Right ventricle myocardium inferior (tissue), 1 donor: ENCODE measurements around the gene ZC3H15. TPM values are rescaled to one million over a fixed set of nuclear protein-coding genes. Genes with fewer than 3 reads are reported as not detected.
"Not testable (repeated sequence)": the region's sequence is repeated elsewhere in the genome, so short reads cannot be mapped to it uniquely, and the experiment has no call there.

Source experiments
- ATAC-seq: fragments of 200-7000 bp; cut with Tn5 transposase; one replicate; pipeline ENCODE4 v1.9.1; 2020; ENCODE audit warnings: mild to moderate bottlenecking, moderate library complexity
- DNase-seq: peaks from one replicate; pipeline ENCODE4 v3.0.0; 2021; ENCODE audit errors: missing footprints
- intact Hi-C: fragments of 100-400 bp; cut with DNase I; formaldehyde crosslinking; loops from one replicate; pipeline ENCODE4 v1.11.0; 2022
- total RNA-seq: library from RNA; stranded (reverse); fragmentation: NEBNext Ultra II Directional; extraction: Animal tissue kit (Norgen Biotek cat#: 25700); gene quantifications from one replicate; pipeline ENCODE4 v1.2.1, GENCODE V29; 2021
- donor health status: DM: no; HTN: yes; CAD: no; lungs with severe emphysema.

Gene ZC3H15
- total RNA-seq, 1 donor from 2014 or later: 27.2 TPM

DNA sequence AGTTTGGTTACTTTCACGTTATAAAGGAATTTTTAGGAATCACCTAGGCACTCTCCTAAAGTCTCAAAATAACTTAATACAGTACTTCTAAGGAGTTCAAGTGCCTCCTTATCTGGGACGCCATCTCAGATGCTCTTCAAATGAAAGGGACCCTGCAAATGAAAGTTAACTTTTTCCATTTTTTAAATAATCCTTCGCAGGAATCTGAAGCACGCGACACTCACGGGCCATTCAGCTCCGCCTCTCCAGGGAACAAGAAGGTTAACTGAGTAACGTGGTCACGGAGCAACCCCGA lies 537 bp upstream of the ZC3H15 start:
- intact Hi-C loops: loop anchor here (5.0 kb wide), 1 partner anchor 102 kb away; no protein-coding TSS in a partner anchor
- DNase-seq (no peak), ATAC-seq (no peak)

DNA sequence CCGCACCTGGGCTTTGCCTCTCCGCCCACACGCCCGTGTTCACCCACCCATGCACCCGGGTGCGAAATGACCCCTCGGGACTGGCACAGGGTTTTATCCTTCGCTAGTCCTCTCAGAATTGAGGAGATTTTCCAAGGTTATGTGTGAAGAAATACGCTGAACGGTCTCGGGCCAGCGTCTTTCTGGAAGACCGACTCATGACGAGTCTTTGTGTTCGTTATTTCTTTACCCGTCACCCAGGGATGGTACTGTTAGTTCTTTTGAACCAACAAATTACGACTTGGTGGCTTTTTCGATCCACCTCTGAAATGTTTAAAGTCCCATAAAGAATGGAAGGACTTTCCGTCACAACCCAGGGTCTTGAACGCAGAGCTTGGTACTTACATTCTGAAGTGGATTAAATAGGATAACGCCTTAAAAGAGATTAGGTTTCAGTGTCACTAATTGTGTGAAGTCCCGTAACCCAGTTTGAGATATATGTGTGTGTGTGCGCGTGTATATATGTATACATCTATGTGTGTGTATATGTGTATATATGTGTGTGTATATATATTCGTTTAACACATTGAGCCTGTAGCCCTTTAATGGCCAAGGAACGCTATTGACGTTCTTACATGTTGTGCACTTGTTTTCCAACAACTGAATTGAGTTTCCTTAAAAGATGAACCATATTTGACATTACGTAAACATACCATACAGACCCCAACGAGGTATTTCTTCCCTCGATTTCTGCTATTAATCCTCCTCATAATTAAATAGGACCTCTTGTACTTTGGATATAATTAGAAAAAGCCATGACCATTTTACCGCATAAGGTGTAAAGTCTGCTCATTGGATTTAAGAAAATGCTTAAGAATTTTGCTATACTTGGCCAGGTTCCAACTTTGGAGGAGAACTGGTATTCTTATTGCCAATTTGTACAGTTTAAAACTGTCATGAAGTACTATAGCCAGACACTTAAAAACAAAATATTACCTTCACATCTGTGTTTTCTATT lies 889 bp downstream of the ZC3H15 start:
- no peak for DNase-seq
- ATAC-seq: no peak
- intact Hi-C loops: loop anchor here (5.0 kb wide), 1 partner anchor 100 kb away; no protein-coding TSS in a partner anchor

DNA sequence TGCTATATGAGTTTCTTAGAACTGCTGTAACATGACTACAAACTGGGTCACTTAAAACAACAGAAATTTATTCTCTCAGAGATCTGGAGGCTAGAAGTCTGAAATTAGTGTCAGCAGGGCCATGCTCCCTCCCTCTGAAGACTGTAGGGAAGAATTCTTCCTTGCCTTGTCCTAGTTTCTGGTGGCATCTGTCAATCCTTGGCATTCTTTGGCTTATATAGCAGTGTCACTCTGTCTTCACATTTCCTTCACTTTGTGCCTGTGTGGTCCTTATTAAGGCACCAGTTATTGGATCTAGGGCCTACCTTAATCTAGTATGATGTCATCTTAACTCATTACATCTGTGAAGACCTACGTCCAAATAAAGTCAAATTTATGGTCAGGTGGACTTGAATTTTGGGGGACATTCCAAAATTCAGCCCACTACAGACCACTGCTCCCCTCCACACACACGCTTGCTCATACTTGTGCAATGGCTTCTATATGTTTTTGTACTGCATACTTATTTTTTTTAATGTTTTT lies 7.6 kb downstream of the ZC3H15 start:
- DNase-seq (no peak), ATAC-seq (no peak)
- intact Hi-C loops: no loop called here

DNA sequence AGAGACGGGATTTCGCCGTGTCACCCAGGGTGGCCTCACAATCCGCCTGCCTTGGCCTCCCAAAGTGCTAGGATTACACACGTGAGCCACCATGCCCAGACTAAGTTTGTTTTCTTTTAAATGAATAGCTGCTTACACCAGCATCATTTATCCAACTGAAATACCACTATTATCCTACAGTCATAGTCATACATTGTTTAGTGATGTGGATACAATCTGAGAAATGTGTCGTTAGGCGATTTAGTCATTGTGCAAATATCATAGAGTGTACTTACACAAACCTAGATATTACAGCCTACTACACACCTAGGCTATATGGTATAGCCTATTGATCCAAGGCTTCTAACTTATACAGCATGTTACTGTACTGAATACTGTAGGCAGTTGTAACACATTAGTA lies 10.3 kb downstream of the ZC3H15 start:
- ATAC-seq (no peak), DNase-seq (no peak)
- intact Hi-C loops: no loop called here

DNA sequence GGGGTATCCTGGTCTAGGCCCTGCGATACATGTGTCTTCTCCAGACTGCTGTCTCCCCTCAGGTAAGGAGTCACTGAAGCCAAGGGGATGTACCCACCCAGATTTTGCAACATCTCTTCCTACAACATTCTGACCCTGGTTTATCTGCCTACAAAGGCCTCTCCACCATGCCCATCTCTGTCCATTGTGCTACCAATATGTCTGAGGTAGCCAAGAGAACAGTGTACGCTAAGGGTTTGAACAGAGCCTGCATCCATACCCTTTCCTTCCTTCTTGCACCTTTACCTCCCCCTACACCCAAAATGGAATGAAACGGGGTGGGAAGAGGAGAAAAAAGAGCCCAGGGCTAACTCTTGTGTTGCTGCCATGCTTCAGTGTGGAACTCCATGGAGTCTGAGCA lies 11.9 kb downstream of the ZC3H15 start:
- ATAC-seq: no peak
- intact Hi-C loops: no loop called here
- DNase-seq: no peak

DNA sequence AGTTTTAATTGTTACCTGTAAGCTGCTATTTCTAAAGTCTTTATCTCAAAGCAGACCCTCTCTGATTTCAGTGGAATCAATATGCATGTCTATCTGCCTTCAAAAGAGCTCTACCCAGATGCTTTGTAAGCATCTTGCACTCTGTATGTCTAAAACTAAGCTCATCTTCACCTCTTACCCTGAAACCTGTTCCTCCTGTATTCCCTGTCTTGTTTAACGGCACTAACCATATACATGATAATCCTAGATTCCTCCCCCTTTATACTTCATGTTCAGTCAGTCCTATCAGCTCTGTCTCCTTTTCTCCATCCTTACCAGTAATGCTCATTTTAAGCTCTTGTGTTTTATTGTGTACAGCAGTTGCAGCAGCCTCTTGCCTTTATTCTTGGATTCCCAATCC lies 12.8 kb downstream of the ZC3H15 start:
- no peak for ATAC-seq
- intact Hi-C loops: no loop called here

DNA sequence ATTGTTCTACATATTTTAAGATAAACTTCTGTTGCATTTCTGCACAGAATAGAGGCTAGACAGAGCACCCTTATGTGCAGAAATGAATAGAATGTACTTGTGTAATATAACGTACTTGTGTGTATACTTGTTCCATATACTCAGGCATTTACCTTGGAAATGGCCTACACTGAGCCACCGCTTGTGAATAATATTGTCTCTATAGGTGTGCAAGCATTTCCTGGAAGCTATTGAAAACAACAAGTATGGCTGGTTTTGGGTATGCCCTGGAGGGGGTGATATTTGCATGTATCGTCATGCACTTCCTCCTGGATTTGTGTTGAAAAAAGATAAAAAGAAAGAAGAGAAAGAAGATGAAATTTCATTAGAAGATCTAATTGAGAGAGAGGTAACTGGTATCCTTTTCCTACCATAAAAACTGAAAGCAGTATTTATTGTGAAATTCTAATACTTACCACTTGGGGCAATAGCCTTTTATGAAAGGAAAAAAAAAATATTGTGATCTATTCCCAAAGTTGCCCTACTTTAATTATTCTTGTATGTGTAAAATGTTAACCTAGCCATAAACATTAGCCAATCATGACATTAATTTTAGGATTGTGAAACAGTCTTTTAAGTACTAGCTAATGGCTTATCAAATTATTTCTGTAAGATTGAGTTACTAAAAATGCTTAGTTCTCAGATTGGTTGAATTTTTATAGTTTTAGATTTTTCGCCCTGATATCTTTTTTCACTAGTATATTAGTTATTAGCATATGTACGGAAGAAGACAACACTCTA lies 18.0 kb downstream of the ZC3H15 start:
- DNase-seq (no peak), ATAC-seq (no peak)
- intact Hi-C loops: loop anchor here (1.0 kb wide), 1 partner anchor 138 kb away; no protein-coding TSS in a partner anchor

More for the DNA sequence above, 12.8 kb downstream of the ZC3H15 start:
- DNase-seq: no peak

DNA sequence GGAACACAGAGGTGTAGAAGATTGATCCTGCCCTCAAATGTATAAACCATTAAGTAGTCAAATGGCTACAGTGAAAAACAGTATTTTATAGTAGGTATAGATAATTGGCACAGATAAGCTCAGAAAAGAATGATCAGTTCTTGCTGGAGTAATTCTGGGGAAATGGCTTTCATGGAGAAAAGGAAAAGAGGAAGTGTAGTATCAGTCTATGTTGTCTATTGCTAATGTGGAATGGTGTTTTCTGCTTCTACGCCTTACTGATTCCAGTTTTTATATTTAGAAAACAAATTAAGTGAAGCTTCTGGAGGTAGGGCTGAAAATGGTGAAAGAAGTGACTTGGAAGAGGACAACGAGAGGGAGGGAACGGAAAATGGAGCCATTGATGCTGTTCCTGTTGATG lies 22.2 kb downstream of the ZC3H15 start:
- ATAC-seq (no peak), DNase-seq (no peak)
- intact Hi-C loops: no loop called here

DNA sequence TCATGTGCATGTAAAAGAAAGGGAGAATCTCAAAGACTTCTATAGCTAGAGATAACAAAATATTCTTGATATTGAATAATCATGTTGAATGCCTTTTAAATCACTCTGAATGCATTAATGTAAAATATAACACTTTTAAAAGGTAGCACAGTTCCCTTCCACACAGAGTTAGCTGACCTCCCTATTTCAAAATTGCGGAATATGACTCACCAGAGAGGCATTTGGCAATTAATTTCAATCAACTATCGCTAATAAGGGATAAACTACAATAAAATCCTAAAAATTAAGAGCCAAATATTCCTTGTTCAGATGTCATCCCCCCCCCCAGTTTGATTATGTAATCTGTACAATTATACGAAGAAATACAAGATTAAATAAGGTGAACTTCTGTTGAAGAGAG lies 29.3 kb downstream of the ZC3H15 start:
- intact Hi-C loops: no loop called here
- no peak for DNase-seq
- ATAC-seq: no peak

DNA sequence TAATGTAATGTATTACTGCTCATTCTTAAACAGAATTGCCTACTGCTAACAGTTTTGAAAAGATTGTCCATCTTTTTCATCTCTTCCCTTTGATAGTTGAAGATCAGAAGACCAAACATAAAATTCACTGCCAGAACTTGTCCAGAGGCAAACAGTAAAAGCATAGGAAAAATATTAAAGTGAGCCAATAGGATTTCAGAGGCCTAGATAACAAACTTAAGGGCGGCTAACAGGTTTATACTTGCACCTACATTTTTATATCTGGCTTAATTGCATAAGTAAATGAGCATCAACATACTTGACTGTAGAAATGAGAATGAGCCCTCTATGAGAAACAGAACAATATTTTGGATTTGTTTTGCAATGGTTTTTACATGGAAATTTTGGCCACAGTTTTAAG lies 30.3 kb downstream of the ZC3H15 start:
- no peak for DNase-seq
- intact Hi-C loops: no loop called here
- ATAC-seq: no peak

DNA sequence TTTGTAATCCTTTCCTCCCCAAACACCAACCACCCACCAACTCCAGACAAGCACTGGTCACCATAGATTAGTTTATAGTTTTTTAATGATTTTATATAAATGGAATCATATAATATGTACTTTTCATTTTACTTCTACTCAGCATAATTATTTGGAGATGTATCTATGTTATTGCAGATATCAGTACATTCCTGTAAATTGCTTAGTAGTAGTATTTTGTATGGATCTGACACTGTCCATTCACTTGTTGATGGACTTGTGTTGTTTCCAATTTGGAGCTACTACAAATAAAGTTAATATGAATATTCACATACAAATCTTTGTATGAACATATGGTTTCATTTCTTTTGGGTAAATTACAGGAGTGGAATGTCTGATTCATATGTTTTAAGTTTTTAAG lies 31.0 kb downstream of the ZC3H15 start:
- intact Hi-C loops: no loop called here
- DNase-seq (no peak), ATAC-seq (no peak)

DNA sequence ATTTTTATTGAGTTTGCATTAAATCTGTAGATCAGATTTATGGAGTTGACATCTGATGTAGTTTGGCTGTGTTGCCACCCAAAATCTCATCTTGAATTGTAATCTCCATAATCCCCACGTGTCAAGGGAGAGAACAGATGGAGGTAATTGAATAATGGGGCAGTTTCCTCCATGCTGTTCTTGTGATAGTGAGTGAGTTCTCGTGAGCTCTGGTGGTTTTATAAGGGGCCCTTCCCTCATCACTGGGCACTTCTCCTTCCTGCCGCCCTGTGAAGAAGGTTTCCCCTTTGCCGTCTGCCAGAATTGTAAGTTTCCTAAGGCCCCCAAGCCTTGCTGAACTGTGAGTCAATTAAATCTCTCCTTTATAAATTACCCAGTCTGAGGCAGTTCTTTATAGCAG lies 32.2 kb downstream of the ZC3H15 start:
- DNase-seq (no peak), ATAC-seq (no peak)
- intact Hi-C loops: no loop called here

DNA sequence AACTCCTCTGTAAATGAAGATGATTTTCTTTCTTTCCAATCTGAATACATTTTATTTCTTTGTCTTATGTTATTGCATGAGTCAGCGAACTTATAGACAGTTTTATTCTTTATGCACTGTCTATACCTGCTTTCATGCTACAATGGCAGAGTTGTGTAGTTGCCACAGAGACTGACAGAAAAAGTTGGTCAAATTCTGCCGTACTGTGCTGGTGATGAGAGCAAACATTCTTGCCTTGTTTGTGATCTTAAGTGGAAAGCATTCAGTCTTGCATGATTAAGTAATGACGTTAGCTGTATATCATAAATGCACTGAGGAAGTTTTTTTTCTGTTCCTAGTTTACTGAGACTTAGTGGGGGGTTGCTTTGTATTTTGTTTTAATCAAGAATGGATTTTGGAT lies 32.9 kb downstream of the ZC3H15 start:
- intact Hi-C loops: no loop called here
- no peak for ATAC-seq
- no peak for DNase-seq

DNA sequence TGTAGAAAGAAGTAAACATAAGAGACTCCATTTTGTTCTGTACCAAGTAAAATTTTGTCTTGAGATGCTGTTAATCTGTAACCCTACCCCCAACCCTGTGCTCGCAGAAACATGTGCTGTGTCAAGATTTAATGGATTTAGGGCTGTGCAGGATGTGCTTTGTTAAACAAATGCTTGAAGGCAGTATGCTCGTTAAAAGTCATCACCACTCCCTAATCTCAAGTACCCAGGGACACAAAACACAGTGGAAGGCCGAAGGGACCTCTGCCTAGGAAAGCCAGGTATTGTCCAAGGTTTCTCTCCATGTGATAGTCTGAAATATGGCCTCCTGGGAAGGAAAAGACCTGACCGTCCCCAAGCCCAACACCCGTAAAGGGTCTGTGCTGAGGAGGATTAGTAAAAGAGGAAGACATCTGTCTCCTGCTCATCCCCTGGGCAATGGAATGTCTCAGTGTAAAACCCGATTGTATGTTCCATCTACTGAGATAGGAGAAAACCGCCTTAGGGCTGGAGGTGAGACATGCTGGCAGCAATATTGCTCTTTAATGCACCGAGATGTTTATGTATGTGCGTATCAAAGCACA lies 35.6 kb downstream of the ZC3H15 start:
- intact Hi-C loops, ATAC-seq, DNase-seq: not testable (repeated sequence)

DNA sequence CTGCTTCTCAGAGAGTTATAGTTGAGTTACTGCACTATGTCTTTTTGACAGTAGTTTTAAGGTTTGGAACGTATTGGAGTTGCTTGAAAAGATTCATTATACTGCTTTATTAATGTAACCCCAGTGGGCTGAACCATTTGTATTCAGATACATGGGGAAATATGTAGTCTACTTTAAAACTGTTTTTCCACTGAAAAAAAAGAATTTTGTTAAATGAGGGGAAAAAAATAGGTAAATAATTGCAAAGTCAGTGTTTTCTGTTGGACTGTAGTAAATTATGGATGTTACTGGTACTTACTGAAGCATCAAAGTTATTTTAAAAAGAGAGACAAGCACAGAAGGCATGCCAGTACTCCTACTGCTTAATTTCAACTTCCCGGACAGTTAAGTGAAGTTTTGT lies 36.4 kb downstream of the ZC3H15 start:
- intact Hi-C loops: no loop called here
- ATAC-seq: no peak

DNA sequence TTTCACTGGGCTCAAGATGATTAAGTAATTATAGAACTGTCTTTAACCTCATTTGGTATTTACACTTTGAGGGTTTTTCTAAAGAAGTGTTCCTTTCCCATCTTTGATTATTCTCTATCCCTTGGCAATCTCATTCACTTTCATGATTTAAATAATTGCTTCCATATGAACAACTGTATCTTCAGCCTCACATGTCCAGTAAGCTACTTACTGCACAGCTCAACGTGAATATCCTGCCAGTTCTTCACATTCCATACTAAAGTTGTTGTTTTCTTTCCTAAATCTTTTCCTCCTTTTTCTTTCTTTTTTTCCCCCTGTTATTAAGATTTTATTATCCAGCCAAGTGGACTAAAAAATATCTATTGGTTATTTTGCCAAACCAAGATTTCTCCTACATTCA lies 37.7 kb downstream of the ZC3H15 start:
- intact Hi-C loops: no loop called here
- ATAC-seq (no peak), DNase-seq (no peak)

More for the DNA sequence above, 36.4 kb downstream of the ZC3H15 start:
- no peak for DNase-seq

DNA sequence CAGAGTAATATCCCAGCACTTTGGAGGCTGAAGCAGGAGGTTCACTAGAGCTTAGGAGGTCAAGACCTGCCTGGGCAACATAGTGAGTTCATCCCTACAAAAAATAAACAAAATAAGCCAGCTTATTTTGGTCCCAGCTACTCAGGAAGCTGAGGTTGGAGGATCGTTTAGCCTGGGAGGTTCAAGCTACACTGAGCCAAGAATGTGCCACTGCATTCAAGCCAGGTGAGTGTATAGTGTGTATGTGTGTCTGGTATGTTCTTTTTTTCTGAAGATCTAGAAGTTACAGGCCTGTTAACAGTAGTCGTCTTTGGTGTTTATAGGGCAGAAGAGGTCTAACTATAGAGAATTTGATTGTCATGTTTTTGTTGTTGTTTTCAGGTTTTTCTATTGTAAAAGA lies 40.2 kb downstream of the ZC3H15 start:
- ATAC-seq (no peak), DNase-seq (no peak)
- intact Hi-C loops: no loop called here

DNA sequence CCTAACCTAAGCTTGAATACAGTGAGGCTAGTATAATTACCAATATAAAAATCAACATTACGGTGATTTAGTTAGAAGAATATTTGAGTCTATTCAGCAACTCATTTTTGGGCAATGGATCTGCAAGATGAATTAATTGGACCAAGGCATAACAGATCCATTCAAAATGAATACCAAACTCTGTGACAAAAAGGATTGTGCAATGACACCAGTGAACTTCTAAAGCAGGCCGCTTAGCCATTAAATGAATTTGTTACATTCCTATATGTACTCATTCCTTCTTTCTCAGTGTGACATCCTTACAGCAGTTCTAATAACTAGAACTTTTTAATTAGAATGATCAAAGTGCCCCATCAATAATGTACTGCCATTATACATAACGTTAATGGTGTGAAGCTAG lies 44.3 kb downstream of the ZC3H15 start:
- intact Hi-C loops: no loop called here
- ATAC-seq (no peak), DNase-seq (no peak)

DNA sequence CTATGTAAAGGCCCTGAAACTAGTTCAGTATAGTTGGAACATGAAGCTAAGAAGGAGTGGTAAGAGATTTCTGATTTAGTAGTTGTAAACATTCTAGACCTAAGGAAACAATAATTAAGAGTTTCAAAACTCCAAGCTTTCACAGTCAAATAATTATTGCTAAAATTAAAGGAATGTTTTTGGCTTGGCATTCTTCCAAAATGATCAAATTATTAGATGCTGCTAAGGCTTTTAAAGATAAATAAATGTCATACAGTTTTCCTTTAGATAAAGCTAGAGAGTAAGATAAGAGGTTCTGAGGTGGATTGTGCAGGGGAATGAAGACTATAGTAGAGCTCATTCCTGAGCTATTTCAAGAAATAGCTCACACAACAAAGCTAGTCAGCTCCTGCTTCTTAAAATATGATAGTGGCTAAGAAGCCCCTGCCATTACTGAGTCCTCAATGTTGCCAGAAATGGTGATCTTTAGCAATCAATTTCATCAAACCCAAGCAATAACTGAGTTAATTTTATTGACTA lies 45.3 kb downstream of the ZC3H15 start:
- ATAC-seq: no peak

More for the DNA sequence above, 45.3 kb downstream of the ZC3H15 start:
- intact Hi-C loops: no loop called here
- DNase-seq: no peak
